ENCODE results near the gene TCERG1L.

- TF ChIP-seq EP300 (IDR thresholded peaks at IDR 0.05; ENCODE audit: borderline replicate concordance) (no peak), MAX (IDR thresholded peaks at IDR 0.05) (no peak), TCF12 (IDR thresholded peaks at IDR 0.05; ENCODE audit: low read depth) (no peak), REST (IDR thresholded peaks at IDR 0.05; ENCODE audit: low read depth) (no peak)
Observed at GRCh38 chr10:131290781-131291180, 20.7 kb downstream of the TCERG1L start.
